NCI-H1092 treated with DMSO at 0.1 percent for 48 hours (cell line): ENCODE measurements around the gene PEX7.
"Not testable (repeated sequence)": the region's sequence is repeated elsewhere in the genome, so short reads cannot be mapped to it uniquely, and the experiment has no call there.

Source experiments
- DNase-seq: peaks from one replicate; lab custom pipeline; 2025; lab: John Stamatoyannopoulos, UW

Gene PEX7, protein sequence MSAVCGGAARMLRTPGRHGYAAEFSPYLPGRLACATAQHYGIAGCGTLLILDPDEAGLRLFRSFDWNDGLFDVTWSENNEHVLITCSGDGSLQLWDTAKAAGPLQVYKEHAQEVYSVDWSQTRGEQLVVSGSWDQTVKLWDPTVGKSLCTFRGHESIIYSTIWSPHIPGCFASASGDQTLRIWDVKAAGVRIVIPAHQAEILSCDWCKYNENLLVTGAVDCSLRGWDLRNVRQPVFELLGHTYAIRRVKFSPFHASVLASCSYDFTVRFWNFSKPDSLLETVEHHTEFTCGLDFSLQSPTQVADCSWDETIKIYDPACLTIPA

DNA sequence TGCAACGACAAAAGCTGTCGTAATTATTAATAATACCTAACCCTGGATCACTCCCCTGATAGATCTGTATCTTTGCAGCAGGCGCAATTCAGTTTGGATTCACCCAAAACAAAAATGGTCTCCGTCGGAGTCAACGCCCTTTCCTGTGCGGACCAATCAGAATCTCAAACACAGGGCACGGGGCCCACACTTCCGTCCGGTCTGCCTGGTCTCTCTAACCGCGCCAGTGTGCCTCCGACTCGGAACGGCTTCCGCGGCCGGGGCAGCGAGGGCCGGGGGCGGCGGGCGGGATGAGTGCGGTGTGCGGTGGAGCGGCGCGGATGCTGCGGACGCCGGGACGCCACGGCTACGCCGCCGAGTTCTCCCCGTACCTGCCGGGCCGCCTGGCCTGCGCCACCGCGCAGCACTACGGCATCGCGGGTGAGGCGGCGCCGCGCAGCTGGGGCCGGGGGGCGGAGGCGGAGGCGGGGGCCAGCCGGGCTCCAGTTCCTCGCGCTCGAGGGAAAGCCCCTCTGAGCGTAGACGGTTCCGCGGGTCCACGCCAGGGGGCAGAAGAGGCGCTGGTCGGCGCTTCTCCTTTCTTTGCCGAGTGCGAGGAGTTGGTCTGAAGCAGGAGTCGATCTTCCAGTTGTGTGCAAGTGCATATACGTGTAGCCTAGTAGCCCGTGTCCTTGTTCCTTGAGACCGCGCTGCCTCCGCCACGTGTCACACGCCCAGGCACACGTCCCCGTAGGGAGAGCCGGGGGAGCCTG is at the start of gene PEX7:
PEX7 (plus strand) TSS at position 217 of the 752 bp plus-strand sequence; CDS start at position 291, 74 bp downstream.
- DNase-seq: peak; percentile 83

DNA sequence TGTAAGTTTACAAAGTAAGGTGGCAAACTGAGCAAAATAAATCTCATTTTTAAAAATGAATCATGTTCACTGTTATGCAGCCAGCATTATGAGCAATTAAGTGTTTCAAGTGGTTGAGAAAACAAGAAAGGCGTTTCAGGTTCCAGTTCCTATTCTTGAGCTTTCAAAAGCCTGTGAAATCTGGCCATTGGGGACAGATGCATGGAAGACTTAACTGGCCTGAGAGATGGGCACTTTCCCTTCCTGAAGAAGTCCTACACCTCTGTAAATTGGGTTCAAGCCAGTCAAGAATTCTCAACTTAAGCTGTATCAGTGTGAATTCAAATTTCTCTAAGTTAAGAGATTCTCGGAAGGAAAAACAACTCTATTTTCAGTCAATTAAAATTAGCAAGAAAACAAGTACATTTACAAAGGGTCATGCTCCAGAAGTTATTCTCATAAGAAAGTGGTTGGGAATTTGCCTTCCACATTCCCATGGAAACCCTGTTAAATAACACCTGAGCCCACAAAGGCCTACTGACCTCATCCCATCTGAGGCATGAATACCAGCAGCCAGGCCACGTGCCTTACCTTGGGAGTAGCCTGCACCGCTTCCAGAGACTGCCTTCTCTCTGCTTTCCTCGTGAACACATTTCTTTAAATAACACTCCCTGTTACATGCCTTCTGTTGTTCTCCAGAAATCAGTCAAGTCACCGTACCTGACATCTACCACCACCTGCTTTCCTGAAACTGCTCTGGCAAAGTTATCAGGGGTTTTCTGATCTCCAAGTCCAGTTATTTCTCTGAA is 49.5 kb upstream of the PEX7 start:
- no peak for DNase-seq

DNA sequence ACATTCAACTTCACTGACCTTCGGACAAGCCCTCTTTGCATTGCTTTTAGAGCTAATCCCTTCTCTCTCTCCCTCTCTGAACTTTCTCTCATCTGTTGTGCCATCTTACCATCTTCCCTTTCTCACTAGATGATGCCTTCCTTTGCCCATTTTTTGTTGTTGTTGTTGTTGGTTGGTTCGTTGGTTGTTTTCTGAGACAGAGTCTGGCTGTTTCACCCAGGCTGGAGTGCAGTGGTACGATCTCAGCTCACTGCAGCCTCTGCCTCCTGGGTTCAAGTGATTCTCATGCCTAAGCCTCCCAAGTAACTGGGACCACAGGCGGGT is 49.0 kb upstream of the PEX7 start:
- no peak for DNase-seq

DNA sequence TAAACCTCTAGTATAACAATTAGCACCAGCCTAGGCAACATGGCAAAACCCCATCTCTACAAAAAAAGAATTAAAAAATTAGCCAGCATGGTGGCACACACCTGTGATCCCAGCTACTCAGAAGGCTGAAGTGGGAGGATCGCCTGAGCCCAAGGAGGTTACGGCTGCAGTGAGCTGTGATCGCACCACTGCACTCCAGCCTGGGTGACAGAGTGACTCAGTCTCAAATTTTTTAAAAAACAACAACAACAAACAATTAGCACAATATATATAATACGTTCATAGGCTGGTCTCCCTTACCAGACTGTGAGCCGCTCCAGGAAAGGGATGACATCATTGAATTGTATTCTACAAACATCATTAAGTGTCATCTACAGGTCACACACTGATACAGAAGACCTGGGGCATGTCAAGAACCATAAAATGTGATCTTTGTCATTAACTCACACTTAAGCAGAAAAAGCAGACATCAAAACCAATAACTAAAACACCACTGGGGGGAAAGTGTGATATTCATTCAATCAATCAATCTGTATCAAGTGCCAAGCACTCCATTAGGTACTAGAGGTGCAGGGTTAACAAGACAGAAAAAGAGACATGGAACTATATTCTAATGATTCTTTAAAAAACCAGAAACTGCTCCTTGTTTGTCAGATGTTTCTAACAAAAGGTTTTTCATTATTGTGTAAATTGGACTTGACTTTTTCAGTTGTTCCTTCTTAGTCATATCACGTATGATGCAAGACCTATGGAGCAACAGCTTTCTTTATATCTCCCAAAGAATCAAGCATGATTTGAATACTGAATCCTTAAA is 48.0 kb upstream of the PEX7 start:
- DNase-seq: no peak

DNA sequence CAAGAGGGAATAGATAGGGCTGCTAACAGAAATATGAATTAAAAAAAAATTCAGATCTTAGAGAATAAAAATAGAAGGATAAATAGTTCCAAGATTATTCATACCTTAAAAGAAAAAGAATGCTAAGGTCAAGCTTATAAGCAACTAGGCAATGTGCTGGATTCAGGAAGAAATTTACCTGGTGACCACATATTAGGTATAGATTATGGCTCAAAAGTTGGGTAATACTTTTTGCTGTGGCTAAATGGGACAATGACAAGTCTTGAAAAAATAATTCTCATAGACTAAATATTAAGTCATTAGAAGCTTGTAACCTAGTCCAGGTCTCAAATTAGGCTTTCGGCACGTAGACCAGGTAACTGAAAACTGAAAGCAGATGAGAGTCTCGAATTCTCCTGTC is 47.3 kb upstream of the PEX7 start:
- no peak for DNase-seq

DNA sequence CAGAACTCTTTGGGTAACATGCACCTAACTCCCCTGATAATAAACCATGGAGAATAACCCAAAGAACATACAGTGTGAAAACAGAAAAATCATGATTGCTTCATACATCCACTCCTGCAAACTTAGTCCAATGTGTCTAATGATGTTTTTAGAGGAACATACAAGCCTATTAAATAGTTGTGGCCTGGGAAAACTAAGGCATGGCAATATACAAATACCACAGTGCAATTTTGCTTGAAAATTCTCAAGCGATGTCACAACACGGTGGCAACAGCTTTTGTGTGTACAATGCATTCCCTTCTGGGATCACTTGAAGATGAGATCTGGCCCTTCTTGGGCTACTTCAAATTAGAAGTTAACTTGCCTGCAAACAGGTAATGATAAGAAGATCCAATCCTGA is 46.8 kb upstream of the PEX7 start:
- no peak for DNase-seq

DNA sequence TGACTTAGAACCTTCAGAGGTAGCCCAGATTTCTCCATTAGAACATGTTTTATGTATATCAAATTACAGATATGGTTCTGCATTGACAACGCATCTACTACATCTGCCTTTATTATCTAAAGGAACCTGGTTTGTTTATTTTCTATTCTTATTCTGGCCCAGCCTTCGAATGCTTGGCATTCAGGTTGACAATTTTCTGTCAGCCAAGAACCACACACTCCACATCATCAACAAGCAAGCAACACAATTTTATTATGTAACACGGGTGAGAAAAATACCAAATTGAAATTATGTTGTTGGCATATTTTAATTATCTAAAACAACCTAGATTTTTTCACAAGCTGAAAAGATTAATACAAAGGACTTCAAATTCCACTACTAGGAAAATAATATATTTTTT is 44.7 kb upstream of the PEX7 start:
- DNase-seq: no peak

DNA sequence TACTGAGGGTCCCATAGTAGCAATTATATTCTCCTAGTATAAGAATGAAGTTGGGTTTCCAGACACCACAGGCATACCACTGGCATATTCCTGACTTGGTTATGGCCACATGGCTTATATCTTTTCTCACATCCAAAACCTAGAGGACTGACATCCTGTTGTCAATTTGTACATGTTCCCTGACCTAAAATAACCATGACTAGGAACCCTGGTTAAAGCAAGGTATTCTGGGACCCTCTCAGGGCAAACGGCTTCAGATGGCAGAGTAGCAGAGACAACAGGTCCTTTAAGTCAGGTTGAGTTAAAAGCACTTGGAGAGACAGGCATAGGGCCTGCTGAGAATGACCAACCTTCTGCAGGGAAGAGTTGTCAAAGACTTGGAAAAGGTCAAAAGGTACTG is 42.7 kb upstream of the PEX7 start:
- no peak for DNase-seq

DNA sequence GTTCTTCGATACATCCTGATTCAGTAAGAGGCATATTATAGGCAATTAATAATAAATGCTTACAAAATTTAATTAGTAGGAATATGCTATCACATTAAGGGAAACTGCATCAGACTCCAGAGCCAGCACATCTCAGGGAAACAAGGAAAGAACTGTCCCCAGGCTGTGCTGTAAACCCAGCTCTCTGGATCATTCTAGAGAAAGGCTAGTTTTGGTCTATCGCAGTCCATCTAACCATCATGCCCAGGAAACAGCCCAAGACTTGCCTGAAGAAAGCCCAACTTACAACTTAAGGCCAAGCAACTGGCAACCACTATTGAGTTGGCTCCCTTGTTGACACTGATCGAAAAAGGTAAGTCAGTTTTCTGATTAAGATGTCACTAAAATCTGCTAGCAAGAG is 41.4 kb upstream of the PEX7 start:
- no peak for DNase-seq

DNA sequence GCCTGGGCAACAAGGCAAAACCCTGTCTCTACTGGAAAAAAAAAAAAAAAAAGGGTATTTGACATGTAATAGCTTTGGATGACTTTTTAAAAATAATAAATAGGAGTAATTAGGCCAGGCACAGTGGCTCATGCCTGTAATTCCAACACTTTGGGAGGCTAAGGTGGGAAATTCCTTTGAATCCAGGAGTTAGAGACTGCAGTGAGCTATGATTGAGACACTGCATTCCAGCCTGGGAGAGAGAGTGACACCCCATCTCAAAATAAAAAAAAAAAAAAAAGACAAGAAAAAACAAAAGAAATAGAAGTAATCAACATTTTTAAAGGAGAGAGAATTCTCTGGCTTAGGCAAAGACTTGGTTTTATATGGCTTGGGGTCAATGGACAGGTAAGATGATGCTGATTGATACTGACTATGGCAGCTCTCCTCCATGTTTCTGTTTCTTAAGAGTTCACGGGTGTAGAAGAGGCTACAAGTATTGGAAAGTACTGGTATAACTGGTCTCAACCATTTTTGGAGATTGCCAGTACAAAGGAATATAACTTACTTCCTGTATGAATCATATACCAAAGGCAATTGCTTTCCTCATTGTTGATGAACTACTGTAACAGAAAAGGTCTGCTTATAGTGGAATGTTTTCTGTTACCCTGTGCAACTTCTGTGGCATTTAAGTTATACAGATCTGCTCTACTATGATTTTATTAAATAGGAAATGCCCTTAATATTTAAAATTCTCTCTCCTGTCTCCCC is 40.2 kb upstream of the PEX7 start:
- no peak for DNase-seq

DNA sequence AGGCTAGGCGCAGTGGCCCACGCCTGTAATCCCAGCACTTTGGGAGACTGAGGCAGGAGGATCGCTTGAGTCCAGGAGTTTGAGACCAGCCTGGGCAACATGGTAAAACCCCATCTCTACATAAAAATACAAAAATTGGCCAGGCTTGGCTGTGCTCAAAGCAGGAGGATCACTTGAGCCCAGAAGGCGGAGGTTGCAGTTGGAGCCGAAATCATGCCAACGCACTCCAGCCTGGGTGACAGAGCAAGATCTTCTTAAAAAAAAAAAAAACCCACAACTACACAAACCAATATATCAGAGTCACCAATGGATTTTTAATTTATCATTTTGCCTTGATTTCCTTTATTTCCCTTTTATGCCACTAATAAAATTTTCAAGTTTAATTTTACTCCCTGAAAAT is 39.4 kb upstream of the PEX7 start:
- DNase-seq: no peak

DNA sequence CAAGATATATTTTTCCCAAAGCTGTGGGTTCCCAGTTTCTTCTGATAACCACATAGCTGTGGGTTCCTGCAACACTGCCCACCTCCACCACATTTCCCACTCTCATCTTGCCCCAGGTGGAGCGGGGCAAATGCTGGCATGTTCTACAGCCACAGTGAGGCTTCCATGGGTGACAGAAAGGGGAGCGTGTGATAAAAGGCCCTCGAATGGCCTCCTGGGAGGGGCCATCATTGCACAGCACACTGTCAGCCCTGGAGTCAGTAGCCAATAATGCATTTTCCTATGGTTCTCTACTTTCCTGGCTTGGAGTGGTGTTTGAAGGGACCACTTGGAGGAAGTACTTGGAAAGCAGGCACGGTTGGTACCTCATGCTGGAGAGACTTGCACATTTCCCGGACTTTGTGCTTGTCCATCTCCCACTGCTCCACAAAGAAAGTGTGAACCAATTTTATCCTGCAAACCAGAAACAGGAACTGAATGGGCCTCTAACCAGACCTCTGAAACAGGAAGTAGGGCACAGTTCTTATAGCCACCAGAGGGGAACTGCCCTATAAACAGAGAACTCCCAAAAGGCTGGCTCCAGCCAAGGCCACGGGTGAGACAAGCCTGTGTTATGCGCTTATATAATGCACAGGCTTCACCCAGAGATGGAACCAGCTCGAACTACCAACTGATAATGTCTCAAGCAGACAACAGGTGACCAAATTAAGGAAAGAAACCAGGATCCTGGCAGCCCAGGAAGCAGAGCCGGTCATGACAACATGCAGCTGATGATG is 38.7 kb upstream of the PEX7 start:
- DNase-seq: no peak

DNA sequence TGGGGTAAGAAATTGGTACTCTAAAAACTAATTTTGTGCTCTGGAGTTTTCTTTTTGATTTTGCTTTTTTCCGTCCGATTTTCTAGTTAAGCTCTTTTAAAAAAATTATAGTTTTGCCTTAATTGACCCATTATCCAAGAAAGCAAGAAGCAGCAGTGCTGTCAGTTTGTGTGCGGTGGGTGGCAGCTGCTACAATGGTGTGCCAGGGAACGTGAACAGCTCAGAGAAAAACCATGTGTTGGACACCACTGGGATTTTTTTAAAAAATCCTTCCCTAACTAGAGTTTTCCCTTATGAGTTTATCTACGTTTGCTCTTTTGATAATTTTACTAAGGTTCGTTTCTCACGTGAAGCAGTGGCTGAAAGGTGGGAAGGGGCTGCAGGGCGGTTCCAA is 38.1 kb upstream of the PEX7 start:
- DNase-seq: no peak

DNA sequence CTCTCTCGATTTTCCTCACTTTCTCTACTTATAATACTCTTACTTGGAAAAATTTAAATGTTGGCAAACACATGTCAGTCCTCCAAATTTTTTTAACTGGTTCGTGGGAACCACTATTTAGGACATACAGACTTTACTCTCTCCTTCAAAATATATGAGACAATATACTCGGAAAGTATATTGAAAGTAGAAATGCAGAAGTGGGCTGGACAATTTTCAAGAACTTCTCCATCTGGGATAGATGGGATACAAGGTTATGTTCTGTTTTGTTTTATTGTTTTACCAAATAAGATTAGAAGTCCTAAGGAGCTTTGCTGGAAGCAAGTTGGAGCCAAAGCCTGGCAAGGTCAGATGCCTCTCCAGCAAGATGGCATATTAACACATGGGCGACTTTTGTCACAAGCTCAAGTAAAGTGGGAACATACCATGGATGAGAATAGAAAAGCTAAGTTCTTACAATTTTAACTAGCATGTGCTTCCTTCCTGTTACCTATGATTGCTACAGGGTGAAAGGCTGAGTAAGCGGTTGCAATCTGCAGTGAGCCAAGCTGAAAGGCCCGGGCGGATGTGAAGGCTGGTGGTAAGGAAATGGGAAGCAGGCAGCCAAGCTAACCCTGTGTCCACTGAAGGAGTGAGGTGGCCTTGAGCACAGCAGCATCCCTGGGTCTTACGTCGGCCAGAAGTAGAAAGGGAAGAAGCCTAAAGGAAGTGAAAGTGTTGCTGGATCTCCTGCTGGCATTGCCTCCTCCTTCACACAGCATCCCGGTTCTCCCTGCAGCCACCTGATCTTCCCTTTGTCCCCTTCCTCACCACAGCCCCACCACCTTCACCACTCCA is 37.3 kb upstream of the PEX7 start:
- DNase-seq: no peak

DNA sequence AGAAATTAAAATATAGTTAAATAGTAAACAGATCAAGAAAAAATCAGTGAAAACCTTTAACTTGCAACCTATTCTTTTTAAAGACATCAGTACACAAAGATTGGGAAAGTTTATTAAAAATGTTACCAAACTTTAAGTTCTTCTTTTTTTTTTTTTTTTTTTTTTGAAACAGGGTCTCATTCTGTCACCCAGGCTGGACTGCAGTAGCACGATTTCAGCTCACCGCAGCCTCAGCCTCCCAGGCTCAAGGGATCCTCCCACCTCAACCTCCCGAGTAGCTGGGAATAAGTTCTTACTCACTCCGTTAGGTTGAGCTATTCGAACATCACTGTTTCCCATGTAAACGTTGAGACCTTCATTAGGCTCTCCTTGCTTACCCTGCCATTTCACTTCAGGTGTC is 35.7 kb upstream of the PEX7 start:
- no peak for DNase-seq

DNA sequence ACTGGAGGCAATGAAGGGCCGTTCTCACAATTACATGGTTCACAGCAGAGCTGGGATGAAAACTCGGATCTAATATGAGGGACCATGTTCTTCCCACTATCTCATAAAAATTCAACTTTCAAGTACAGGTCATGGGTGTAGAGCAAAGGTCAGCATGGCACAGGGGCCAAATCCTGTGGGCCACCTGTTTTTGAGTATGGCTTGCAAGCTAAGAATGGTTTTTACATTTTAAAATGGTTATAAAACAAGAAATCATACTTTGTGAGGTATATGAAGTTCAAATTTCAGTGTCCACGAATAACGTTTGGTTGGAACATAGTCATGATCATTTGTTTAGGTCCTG is 34.7 kb upstream of the PEX7 start:
- DNase-seq: no peak

DNA sequence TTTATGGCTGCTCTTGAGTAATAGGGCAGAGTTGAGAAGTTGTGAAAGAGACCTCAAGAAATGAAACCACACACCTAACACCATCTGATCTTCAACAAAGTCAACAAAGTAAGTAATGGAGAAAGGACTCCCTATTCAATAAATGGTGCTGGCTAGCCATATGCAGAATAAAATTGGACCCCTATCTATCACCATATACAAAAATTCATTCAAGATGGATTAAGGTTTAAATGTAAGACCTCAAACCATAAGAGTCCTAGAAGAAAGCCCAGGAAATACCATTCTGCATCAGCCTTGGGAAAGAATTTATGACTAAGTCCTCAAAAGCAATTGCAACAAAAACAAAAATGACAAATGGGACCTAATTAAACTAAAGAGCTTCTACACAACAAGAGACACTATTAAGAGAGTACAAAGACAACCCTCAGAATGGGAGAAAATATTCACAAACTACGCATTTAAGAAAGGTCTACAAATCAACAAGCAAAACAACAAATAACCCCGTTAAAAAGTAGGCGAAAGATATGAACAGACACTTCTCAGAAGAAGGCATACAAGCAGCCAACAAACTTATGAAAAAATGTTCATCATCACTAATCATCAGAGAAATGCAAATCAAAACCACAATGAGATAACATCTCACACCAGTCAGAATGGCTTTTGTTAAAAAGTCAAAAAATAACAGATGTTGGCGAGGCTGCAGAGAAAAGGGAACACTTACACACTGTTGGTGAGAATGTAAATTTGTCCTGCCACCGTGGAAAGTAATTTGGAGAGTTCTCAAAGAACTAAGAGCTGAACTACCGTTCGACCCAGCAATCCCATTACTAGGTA is 34.1 kb upstream of the PEX7 start:
- no peak for DNase-seq

DNA sequence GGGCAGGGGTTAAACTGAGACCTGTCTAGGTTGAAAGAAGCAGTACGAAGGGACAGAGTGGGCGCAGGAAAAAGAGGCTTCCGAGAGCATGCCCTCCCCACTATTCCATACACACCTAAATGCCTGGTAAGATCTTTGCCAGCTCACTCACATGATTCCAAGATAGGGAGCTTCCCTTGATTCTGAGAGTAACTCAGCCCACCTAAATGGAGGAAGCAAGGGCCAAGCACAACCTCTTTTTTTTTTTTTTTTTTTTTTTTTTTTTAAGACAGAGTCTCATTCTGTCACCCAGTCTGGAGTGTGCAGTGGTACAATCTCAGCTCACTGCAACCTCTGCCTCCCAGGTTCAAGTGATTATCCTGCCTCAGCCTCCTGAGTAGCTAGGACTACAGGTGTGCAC is 33.0 kb upstream of the PEX7 start:
- DNase-seq: not testable (repeated sequence)
